Upper lobe of left lung (tissue), 4 donors: Measurements from ENCODE around the gene TCHP.

ENCODE experiments used
- EP300 ChIP-seq, 4 donors: sonication (generic); formaldehyde crosslinking; IDR thresholded peaks; one replicate each; pipeline ENCODE4 v1.5.1; 2017; ENCODE audit warnings: antibody characterized with exemption in 4 of 4, control low read depth in 2 of 4
- TF ChIP-seq, protein P1 (sequence below), 6 experiments: fragments of 450-650 bp in 4 of 6; fragments of 200-600 bp in 2 of 6; sonication (generic) in 2 of 6; IDR thresholded peaks; one replicate each; pipeline ENCODE4 v1.5.1; 2016 to 2019; ENCODE audit warnings: antibody characterized with exemption in 6 of 6

DNA sequence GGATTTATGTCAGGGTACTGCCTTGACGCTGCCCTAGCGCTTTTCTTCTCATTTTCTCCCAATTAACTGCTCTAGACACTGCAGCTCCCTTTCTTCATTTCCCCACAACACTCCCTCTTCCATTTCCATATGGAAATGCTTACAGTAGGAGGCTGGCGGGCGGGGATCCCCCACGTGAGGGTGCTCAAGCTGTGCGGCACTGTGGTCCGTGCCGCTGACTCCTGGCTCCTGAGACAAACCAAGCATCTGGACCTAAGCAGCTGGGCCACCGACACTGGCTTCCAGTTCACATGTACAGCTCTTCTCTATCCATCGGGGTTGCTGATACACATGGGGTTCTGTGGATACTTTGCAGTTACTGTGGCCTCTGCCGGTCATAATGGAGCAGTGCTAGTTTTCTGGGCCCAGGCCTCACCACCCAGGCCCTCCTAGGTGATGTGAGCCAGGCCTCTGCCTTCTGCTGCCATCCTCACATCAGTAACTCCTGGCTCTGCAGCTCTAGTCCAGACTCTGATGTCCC, 20.2 kb downstream of the TCHP start:
- TF ChIP-seq, protein P1, sequence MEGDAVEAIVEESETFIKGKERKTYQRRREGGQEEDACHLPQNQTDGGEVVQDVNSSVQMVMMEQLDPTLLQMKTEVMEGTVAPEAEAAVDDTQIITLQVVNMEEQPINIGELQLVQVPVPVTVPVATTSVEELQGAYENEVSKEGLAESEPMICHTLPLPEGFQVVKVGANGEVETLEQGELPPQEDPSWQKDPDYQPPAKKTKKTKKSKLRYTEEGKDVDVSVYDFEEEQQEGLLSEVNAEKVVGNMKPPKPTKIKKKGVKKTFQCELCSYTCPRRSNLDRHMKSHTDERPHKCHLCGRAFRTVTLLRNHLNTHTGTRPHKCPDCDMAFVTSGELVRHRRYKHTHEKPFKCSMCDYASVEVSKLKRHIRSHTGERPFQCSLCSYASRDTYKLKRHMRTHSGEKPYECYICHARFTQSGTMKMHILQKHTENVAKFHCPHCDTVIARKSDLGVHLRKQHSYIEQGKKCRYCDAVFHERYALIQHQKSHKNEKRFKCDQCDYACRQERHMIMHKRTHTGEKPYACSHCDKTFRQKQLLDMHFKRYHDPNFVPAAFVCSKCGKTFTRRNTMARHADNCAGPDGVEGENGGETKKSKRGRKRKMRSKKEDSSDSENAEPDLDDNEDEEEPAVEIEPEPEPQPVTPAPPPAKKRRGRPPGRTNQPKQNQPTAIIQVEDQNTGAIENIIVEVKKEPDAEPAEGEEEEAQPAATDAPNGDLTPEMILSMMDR (IDR thresholded peaks at IDR 0.05), result no peak
- no peak for TF ChIP-seq EP300 (IDR thresholded peaks at IDR 0.05)
